HepG2 (cell line): Measurements from ENCODE around the gene PSMB8. TPM values are rescaled to one million over a fixed set of nuclear protein-coding genes. Genes with fewer than 3 reads are reported as not detected.

Experiments
- ATAC-seq: fragments of 200-7000 bp; cut with Tn5 transposase; 3 replicates; pipeline ENCODE4 v1.9.1; 2020; ENCODE audit warnings: mild to moderate bottlenecking, moderate library complexity
- BruUV-seq: library from RNA; stranded (reverse); fragments of 400-500 nt; replicated peaks from 2 replicates; lab custom pipeline; 2021; lab: Mats Ljungman, UMichigan
- CTCF ChIA-PET: fragments of 300-600 bp; formaldehyde crosslinking; extraction: SDS; loops from one replicate; lab custom pipeline; 2021; ENCODE audit warnings: low total read pairs, inconsistent platforms, low intra/inter-chr PET ratio; lab: Yijun Ruan, JAX
- POLR2A ChIA-PET: fragments of 350-600 bp; sonication (Branson Sonifier 250); formaldehyde crosslinking; loops from one replicate; lab custom pipeline; 2020; ENCODE audit warnings: antibody characterized with exemption, inconsistent platforms; lab: Yijun Ruan, JAX
- DNase-seq: peaks from one replicate; pipeline ENCODE4 v3.0.0-alpha.2; 2015; ENCODE audit warnings: low spot score
- FAIRE-seq: peaks from 3 replicates; lab custom pipeline; 2011; peaks lifted over from hg19 to GRCh38; lab: Jason Lieb, UNC
- H2AFZ ChIP-seq: one replicate; pipeline ENCODE4 v1.6.1; 2011; ENCODE audit warnings: low read length, inconsistent platforms
- H3K27ac ChIP-seq: fragments of 300-600 bp; 3 replicates; pipeline ENCODE4 v1.8.0; 2011; ENCODE audit warnings: mixed run types, mild to moderate bottlenecking, mixed read lengths, low read length, inconsistent platforms; ENCODE audit not compliant: insufficient read depth; ENCODE audit errors: extremely low read length
- H3K27me3 ChIP-seq, 2 experiments: fragments of 200-600 bp in 1 of 2; 2 replicates in 1 of 2; 3 replicates in 1 of 2; pipeline versions ENCODE4 v1.6.0 to v1.8.0; 2011; ENCODE audit warnings: low read length in 2 of 2, mild to moderate bottlenecking in 2 of 2, moderate library complexity in 2 of 2, inconsistent platforms in 1 of 2; ENCODE audit not compliant: insufficient read depth in 2 of 2, control insufficient read depth in 1 of 2
- H3K36me3 ChIP-seq, 2 experiments: fragments of 200-600 bp in 1 of 2; replicated peaks in 1 of 2; 2 replicates in 1 of 2; 3 replicates in 1 of 2; pipeline versions ENCODE4 v1.5.1 to v1.8.0; 2011; ENCODE audit warnings: low read length in 2 of 2, inconsistent platforms in 1 of 2; ENCODE audit not compliant: insufficient read depth in 2 of 2, control insufficient read depth in 1 of 2
- H3K4me1 ChIP-seq: 2 replicates; pipeline ENCODE4 v1.5.1; 2012; ENCODE audit warnings: low read length, inconsistent platforms; ENCODE audit not compliant: insufficient read depth
- H3K4me2 ChIP-seq: 2 replicates; pipeline ENCODE4 v1.6.0; 2011; ENCODE audit warnings: low read depth, low read length, inconsistent platforms
- H3K4me3 ChIP-seq, 3 experiments: fragments of 200-600 bp in 1 of 3; sonication (generic), shearing (Covaris generic) in 1 of 3; replicated peaks in 1 of 3; 2 replicates each; pipeline ENCODE4 v1.5.1; 2011 to 2016; ENCODE audit warnings: low read length in 3 of 3, inconsistent platforms in 2 of 3, low read depth in 2 of 3, mild to moderate bottlenecking in 2 of 3, control low read depth in 1 of 3, mixed read lengths in 1 of 3; ENCODE audit not compliant: insufficient read depth in 1 of 3
- H3K79me2 ChIP-seq: one replicate; pipeline ENCODE4 v1.6.1; 2011; ENCODE audit warnings: low read length, inconsistent platforms; ENCODE audit not compliant: insufficient read depth
- H3K9ac ChIP-seq: 2 replicates; pipeline ENCODE4 v1.6.0; 2011; ENCODE audit warnings: mild to moderate bottlenecking, low read depth, low read length, inconsistent platforms; ENCODE audit not compliant: insufficient read depth
- H3K9me3 ChIP-seq: 2 replicates; pipeline ENCODE4 v1.5.1; 2012; ENCODE audit warnings: mild to moderate bottlenecking, low read length
- H4K20me1 ChIP-seq: 2 replicates; pipeline ENCODE4 v1.6.0; 2011; ENCODE audit warnings: inconsistent platforms, mild to moderate bottlenecking, low read length, moderate library complexity; ENCODE audit not compliant: insufficient read depth
- NFIB ChIP-seq: sonication (generic); formaldehyde crosslinking; IDR thresholded peaks from 2 replicates; pipeline ENCODE4 v1.9.0; 2021; ENCODE audit warnings: missing genetic modification reagents, mild to moderate bottlenecking, borderline replicate concordance
- PHF20 ChIP-seq: sonication (generic); formaldehyde crosslinking; IDR thresholded peaks from 2 replicates; pipeline ENCODE4 v1.5.0; 2020; ENCODE audit warnings: mild to moderate bottlenecking, missing genetic modification reagents
- RCOR2 ChIP-seq: IDR thresholded peaks from 2 replicates; pipeline ENCODE4 v1.6.1; 2016; ENCODE audit warnings: missing biosample characterization, missing genetic modification reagents
- REXO4 ChIP-seq: sonication (generic); formaldehyde crosslinking; IDR thresholded peaks from 2 replicates; pipeline ENCODE4 v1.8.0; 2022; ENCODE audit warnings: missing genetic modification reagents, mild to moderate bottlenecking, borderline replicate concordance
- STAG1 ChIP-seq: sonication (generic); formaldehyde crosslinking; IDR thresholded peaks from 2 replicates; pipeline ENCODE4 v1.4.0; 2020; ENCODE audit warnings: missing genetic modification reagents
- ZNF337 ChIP-seq: sonication (generic); formaldehyde crosslinking; IDR thresholded peaks from 2 replicates; pipeline ENCODE4 v1.5.1; 2020; ENCODE audit warnings: missing genetic modification reagents, low read depth, mild to moderate bottlenecking, borderline replicate concordance
- ZNF451 ChIP-seq: sonication (generic); formaldehyde crosslinking; IDR thresholded peaks from 2 replicates; pipeline ENCODE4 v1.5.0; 2020; ENCODE audit warnings: mild to moderate bottlenecking, missing genetic modification reagents
- whole genome bisulfite sequencing: methylation state at CpG from one replicate; pipeline ENCODE4 v1.1.6; 2017; ENCODE audit warnings: low lambda C conversion rate; 5-methylcytosine and 5-hydroxymethylcytosine counted together
- in situ Hi-C: cut with HindIII; loops from 2 replicates; pipeline ENCODE4 v1.10.0; 2017; ENCODE audit warnings: low pct_unique_long_range_greater_than_20kb; ENCODE audit not compliant: extremely low pct_ligation_motif_present
- intact Hi-C: fragments of 100-400 bp; cut with micrococcal nuclease; formaldehyde crosslinking; loops from one replicate; pipeline ENCODE4 v1.10.0; 2022; ENCODE audit not compliant: unreplicated experiment
- polyA plus RNA-seq, 8 experiments: library from polyadenylated mRNA; depleted of rRNA in 3 of 8; stranded (reverse) in 7 of 8; unstranded in 1 of 8; fragments of >200 nt; fragmentation: Illumina TruSeq in 4 of 8; extraction: Trizol in 4 of 8; gene quantifications; 2 replicates each; pipeline versions ENCODE4 v1.2.1 to v1.2.3, GENCODE V29; 2011 to 2016; ENCODE audit warnings: low read depth in 4 of 8, missing spikeins in 1 of 8, mixed read lengths in 1 of 8; ENCODE audit not compliant: insufficient read depth in 1 of 8
- total RNA-seq, 5 experiments: library from RNA; depleted of rRNA; stranded (reverse); fragments of >200 nt; fragmentation: Illumina TruSeq; extraction: Trizol; gene quantifications; 2 replicates each; pipeline ENCODE4 v1.2.3, GENCODE V29; 2016; ENCODE audit warnings: low read depth in 1 of 5
- TF ChIP-seq, protein P1 (sequence below): sonication (generic); formaldehyde crosslinking; IDR thresholded peaks from 2 replicates; pipeline ENCODE4 v1.8.0; 2022; ENCODE audit warnings: mild to moderate bottlenecking, missing genetic modification reagents, borderline replicate concordance
- TF ChIP-seq, protein P2 (sequence below): sonication (generic); formaldehyde crosslinking; IDR thresholded peaks from 2 replicates; pipeline ENCODE4 v1.4.0; 2020; ENCODE audit warnings: missing genetic modification reagents, borderline replicate concordance
- TF ChIP-seq, protein P3 (sequence below): sonication (generic); formaldehyde crosslinking; IDR thresholded peaks from 2 replicates; pipeline ENCODE4 v1.4.0; 2020; ENCODE audit warnings: missing genetic modification reagents, borderline replicate concordance

The PSMB8 gene
- total and polyA plus RNA-seq, 2 of the 13 experiments (the other 11 are each of a cell fraction or from before 2014, with no cell fraction given): 30.7 to 64.7 TPM

DNA sequence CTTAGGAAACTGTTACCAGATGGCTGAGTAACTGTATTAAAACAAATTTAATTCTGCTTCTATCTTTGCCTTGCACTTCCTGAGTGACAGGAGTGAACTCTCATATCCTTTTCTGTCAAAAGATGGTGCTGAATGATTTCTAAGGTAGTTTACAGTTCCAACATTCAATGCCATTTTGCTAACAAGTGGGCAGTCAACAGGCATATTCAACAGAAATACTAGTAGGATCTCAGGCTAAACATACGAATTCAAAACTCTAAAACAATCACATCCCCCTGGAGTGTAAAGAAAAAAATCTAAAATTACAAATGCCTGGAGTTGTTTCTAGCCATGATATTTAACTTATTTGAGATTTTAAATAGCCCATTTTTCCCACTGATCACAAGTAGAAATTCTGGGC lies 16.8 kb upstream of the PSMB8 start:
- peaks cover 0 to 6% of the 10 kb centered on the region in 2 experiments; a peak in 3 of 5 replicates for H3K27me3 ChIP-seq
- DNase-seq: no peak
- TF ChIP-seq PHF20 (CRISPR knock-in tag) (no peak), REXO4 (CRISPR knock-in tag) (no peak), ZNF337 (CRISPR knock-in tag) (no peak), STAG1 (CRISPR knock-in tag) (no peak), NFIB (no peak), RCOR2 (no peak), ZNF451 (CRISPR knock-in tag) (no peak)
- TF ChIP-seq, protein P1, sequence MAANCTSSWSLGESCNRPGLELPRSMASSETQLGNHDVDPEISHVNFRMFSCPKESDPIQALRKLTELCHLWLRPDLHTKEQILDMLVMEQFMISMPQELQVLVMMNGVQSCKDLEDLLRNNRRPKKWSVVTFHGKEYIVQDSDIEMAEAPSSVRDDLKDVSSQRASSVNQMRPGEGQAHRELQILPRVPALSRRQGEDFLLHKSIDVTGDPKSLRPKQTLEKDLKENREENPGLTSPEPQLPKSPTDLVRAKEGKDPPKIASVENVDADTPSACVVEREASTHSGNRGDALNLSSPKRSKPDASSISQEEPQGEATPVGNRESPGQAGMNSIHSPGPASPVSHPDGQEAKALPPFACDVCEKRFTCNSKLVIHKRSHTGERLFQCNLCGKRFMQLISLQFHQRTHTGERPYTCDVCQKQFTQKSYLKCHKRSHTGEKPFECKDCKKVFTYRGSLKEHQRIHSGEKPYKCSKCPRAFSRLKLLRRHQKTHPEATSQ (CRISPR knock-in tag): no peak
- TF ChIP-seq, protein P2, sequence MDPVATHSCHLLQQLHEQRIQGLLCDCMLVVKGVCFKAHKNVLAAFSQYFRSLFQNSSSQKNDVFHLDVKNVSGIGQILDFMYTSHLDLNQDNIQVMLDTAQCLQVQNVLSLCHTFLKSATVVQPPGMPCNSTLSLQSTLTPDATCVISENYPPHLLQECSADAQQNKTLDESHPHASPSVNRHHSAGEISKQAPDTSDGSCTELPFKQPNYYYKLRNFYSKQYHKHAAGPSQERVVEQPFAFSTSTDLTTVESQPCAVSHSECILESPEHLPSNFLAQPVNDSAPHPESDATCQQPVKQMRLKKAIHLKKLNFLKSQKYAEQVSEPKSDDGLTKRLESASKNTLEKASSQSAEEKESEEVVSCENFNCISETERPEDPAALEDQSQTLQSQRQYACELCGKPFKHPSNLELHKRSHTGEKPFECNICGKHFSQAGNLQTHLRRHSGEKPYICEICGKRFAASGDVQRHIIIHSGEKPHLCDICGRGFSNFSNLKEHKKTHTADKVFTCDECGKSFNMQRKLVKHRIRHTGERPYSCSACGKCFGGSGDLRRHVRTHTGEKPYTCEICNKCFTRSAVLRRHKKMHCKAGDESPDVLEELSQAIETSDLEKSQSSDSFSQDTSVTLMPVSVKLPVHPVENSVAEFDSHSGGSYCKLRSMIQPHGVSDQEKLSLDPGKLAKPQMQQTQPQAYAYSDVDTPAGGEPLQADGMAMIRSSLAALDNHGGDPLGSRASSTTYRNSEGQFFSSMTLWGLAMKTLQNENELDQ (CRISPR knock-in tag): no peak
- TF ChIP-seq, protein P3, sequence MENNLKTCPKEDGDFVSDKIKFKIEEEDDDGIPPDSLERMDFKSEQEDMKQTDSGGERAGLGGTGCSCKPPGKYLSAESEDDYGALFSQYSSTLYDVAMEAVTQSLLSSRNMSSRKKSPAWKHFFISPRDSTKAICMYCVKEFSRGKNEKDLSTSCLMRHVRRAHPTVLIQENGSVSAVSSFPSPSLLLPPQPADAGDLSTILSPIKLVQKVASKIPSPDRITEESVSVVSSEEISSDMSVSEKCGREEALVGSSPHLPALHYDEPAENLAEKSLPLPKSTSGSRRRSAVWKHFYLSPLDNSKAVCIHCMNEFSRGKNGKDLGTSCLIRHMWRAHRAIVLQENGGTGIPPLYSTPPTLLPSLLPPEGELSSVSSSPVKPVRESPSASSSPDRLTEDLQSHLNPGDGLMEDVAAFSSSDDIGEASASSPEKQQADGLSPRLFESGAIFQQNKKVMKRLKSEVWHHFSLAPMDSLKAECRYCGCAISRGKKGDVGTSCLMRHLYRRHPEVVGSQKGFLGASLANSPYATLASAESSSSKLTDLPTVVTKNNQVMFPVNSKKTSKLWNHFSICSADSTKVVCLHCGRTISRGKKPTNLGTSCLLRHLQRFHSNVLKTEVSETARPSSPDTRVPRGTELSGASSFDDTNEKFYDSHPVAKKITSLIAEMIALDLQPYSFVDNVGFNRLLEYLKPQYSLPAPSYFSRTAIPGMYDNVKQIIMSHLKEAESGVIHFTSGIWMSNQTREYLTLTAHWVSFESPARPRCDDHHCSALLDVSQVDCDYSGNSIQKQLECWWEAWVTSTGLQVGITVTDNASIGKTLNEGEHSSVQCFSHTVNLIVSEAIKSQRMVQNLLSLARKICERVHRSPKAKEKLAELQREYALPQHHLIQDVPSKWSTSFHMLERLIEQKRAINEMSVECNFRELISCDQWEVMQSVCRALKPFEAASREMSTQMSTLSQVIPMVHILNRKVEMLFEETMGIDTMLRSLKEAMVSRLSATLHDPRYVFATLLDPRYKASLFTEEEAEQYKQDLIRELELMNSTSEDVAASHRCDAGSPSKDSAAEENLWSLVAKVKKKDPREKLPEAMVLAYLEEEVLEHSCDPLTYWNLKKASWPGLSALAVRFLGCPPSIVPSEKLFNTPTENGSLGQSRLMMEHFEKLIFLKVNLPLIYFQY (CRISPR knock-in tag): no peak
- BruUV-seq: no TSS peak
- H2AFZ ChIP-seq: no peak overlapping the region
- ChIA-PET CTCF (interaction anchor here (1.1 kb wide), 1 partner anchor 16 kb away, joined by 3 read pairs; no protein-coding TSS in a partner anchor), POLR2A (no interaction called here)
- no peak overlapping the region for H3K4me3 ChIP-seq
- no peaks in the 10 kb centered on the region for H3K36me3 ChIP-seq
- 50% methylated on average over 1 of the region's 1 CpG for WGBS
- peaks cover 14% of the 10 kb centered on the region for H3K4me1 ChIP-seq
- no peaks in the 10 kb centered on the region for H3K79me2 ChIP-seq
- no peaks in the 10 kb centered on the region for H4K20me1 ChIP-seq
- intact Hi-C loops: no loop called here
- in situ Hi-C loops: no loop called here
- H3K27ac ChIP-seq: no peak overlapping the region
- no peaks in the 10 kb centered on the region for H3K9me3 ChIP-seq
- H3K4me2 ChIP-seq: peak overlapping the region; percentile 51; the same call in 1 of the 2 replicates
- FAIRE-seq: no peak
- no peak for ATAC-seq
- H3K9ac ChIP-seq: no peak overlapping the region
